HG03432 (cell line): ENCODE data around the gene POLR2J3.
"Not testable (repeated sequence)": the region's sequence is repeated elsewhere in the genome, so short reads cannot be mapped to it uniquely, and the experiment has no call there.

Experiments used
- ATAC-seq: cut with Tn5 transposase; IDR thresholded peaks from one replicate; pipeline ENCODE4 v1.9.1; 2021; ENCODE audit warnings: mild to moderate bottlenecking, moderate library complexity; ENCODE audit not compliant: unreplicated experiment

Gene POLR2J3

GRCh38 chr7:102589857-102590256 is 17.5 kb upstream of the POLR2J3 start:
- peak; percentile 37 for ATAC-seq

DNA sequence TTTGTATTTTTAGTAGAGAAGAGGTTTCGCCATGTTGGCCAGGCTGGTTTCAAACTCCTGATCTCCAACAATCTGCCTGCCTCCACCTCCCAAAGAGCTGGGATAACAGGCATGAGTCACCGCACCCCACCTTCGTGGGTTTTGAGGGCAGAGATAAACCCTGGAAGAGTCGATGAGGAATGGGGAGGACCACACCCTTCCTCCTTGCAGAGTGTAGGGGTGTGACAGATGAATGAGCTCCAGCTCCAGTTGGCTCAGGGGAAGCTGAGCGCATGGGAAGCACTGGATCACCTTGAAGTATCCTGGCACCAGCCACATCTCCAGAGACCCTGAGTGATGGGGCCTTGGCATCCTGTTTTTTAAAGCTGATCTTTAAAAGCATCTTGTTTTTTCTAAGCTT is 11.1 kb upstream of the POLR2J3 start:
- ATAC-seq: not testable (repeated sequence)

DNA sequence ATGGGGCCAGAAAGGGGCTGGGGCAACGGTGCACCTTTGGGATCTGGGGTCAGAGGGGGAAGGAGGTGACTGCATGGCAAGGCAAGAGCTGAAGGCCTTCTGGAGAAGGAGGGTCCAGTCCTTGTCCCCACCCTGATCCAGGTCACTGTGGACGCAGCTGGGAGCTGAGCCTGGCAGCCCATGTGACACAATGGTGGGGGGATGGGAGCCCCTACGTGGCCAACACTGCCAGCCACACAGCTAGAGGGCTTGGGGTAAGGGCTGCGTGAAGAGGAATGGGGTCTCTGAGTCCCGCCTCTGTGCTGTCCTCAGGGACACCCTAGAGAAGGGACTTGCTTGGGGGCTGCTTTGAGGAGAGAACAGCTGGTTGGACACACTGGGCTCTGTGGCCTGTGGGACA is 9.3 kb upstream of the POLR2J3 start:
- not testable (repeated sequence) for ATAC-seq

DNA sequence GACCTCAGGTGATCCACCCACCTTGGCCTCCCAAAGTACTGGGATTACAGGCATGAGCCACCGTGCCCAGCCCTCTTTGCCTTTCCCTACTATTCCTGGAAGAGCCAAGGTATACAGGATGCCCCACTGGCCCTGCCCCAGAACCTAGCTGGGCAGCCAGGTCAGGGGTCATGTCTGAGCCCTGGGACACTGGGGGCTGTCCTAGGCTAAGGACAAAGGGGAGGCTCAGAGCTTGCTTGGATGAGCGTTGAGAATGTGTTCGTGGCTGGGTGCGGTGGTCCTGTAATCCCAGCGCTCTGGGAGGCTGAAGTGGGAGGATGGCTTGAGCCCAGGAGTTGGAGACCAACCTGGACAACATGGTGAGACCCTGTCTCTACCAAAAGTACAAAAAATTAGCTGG is 6.1 kb upstream of the POLR2J3 start:
- ATAC-seq: not testable (repeated sequence)

DNA sequence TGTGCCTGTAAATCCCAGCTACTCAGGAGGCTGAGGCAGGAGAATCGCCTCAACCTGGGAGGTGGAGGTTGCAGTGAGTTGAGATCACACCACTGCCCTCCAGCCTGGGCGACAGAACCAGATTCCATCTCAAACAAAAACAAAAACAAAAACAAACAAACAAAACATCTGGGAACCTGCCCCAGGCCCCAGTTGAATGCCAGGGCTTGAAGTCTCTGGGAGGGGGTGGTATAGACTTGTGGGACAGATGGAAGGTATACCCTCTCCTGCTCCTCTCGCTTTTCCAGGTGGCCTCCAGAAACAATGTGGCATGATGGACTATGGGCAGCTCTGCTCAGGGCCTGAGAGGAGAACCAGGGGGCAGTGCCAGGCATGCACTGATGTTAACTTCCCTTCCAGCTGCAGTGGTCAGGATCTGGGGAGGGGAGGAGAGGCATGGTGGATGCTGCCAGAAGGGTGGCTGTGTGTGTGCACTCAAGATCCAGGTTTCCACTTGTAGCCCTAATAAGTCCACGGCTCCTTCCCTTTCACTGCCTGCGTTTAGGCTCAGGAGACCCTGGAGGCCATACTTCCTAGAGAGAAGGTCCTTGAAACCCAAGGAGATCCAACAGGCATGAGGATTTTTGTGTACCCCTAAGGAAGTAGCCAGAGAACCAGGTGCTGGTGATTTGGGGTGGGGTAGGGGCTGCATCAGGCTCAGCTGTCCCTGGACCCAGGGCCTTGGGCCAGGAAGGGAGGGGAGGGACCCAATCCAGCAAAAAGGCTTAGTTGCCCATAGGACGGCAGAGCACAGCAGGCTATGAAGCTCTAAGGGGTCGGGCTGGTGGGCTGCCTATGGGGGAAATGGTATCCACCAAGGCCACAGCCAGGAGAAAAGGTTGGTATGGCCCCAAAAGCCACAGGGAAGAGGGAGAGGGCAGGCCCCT is 5.2 kb upstream of the POLR2J3 start:
- not testable (repeated sequence) for ATAC-seq

DNA sequence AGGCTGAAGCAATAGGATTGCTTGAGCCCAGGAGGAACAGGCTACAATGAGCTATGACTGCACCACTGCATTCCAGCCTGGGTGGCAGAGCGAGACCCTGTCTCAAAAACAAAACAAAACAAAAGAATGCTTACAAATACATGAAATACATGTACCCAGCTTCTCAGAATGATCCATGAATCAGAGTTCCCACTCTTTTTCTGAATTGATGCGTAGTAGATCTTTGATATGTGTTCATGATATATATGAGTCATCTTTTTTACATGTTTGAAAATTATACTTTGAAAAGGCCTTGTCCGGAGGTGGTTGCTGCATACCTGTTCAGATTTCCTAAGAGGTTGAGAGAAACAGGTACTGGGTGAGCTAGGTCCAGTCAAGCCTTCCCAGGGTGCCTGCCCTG is 4.0 kb upstream of the POLR2J3 start:
- not testable (repeated sequence) for ATAC-seq

DNA sequence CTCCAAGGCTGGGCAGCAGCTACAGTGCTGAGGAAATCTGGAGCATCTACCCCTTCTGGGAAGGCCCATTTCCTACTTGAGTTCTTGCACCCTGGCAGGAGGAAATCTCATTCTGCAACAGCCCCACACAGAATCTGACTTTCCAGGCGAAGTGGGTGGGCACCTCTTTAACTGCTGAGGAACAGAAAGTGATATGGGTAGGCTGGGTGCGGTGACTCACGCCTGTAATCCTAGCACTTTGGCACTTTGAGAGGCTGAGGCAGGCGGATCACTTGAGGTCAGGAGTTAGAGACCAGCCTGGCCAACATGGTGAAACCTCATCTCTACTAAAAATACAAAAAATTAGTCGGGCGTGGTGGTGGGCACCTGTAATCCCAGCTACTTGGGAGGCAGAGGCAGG is 2.2 kb upstream of the POLR2J3 start:
- not testable (repeated sequence) for ATAC-seq

DNA sequence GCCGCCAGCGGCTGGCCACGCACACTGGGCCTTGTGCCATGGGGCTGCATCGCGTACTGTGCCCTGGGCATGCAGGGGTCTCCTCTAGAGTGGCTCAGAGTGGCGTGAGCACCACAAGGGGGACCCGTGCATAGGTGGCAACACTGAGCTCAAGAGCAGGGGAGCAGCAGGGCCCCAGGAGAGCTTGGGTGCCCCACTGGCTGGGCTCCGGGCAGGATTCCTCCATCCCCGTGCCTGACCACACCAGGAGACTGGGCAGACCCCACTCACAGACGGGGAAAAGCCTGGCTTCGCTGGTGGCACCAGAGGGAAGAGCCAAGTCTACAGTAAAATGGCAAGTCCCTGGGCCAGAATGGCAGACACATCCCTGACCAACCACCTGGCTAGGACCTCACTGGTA is 3.8 kb downstream of the POLR2J3 start:
- ATAC-seq: not testable (repeated sequence)

DNA sequence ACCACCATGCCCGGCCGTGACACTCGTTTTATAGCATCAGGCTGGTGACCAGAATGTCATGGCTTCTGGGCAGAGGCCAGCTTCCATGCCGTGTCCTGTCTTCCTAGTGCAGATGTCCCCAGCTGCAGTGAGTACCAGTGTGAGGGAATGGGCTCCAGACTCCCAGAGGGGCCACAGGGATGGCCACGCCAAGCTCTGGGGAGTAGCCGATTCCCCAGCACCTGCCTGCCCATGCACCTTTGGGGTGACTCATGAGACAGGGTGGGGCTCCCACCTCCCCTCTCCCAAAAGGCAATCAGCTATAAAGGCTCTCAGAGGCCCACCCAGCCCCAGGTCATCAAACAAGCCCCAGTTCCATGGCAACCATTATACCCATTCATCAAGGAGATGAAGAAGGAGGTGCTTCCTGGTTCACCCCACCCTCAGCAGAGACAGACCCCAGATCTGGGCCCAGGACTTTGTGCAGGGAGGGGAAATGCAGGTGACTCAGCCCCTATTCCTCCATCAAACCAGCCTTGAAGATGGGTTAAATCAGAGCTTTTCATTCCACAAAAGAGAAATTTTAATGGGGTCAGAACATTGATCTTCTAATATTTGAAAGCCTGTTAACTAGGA is 21.5 kb downstream of the POLR2J3 start, which contains the start of gene SPDYE2:
SPDYE2 (plus strand) TSS at position 419 of the 615 bp plus-strand sequence. CDS start 2,030 bp downstream, outside the sequence.
- not testable (repeated sequence) for ATAC-seq

DNA sequence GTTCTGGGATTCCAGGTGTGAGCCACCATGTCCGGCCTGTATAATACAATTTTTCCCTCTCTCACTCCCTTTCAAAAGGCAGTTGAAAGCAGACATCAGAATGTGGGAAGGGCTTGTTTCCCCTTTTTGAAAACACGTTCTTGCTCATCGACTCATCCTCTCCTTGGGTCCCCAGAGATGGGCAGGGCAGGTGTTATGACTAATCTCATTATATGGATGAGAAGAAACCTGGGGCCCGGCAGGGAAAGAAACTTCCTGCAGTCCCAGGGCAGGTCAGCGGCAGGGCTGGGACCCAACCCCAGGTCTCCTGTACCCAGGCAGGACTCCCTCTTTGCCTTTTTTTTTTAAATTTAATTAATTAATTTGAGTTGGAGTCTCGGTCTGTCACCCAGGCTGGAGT is 26.0 kb downstream of the POLR2J3 start:
- peak; percentile 86 for ATAC-seq

DNA sequence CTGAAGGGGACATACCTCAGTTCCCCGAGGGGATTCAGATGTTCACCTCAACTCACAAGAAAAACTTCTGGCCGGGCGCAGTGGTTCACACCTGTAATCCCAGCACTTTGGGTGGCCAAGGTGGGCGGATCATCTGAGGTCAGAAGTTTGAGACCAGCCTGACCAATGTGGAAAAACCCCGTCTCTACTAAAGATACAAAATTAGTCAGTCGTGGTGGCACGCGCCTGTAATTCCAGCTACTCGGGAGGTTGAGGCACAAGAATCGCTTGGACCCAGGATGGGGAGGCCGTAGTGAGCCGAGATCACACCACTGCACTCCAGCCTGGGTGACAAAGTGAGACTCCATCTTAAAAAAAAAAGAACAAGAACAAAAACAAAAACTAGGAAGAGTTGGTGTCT is 27.1 kb downstream of the POLR2J3 start:
- ATAC-seq: not testable (repeated sequence)

DNA sequence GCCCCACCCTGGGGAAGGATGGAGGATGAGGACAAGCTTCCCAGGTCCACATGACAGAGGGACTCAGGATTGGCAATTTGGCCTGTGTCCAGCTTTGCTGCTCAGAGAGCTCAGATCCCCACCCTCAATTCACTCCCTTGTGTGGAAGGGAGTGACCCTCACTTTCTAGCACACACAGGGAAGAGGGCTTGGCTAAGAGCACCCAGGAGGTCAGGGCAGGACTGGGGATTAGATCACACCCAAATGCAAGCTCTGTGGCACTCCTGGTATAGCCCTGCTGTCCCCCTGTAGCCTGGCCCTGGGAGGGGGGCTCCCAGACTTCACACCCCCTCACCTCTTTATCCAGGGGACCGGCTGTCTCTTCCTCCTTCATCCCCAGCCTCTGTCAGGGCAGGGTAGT is 28.0 kb downstream of the POLR2J3 start:
- ATAC-seq: not testable (repeated sequence)

DNA sequence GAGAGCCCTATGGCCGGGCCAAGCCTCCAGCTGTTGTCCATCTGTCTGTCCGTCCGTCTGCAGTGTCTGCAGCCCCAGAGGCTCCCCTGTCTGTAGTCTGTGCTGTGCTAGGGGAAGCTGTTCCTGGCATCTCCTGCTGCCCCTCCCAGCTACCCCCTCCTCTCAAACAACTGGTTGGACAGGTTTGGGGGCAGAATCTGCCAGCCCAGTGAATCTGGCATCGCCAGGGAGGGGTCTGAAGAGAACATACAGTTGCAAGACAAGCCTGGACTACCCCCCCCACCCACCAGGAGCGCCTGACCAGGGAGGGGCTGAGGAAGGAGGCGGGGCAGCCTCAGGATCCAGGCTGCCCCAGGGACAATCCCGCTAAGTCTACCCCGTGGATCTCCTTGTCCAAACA is 28.8 kb downstream of the POLR2J3 start, which contains the start of gene UPK3BL2:
UPK3BL2 (minus strand) TSS at position 101 of the 400 bp plus-strand sequence; CDS start at position 41, 60 bp downstream.
- not testable (repeated sequence) for ATAC-seq

DNA sequence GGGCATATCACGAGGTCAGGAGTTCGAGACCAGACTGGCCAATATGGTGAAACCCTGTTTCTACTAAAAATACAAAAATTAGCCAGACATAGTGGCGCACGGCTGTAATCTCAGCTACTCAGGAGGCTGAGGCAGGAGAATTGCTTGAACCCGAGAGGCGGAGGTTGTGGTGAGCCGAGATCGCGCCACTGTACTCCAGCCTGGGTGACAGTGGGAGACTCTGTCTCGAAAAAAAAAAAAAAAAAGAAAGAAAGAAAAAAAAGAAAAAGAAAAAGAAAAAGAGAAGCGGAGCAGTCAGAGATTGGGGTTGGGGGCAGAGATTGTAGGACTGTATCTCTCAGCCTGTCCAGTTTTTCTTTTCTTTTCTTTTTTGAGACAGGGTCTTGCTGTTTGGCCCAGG is 29.6 kb downstream of the POLR2J3 start:
- not testable (repeated sequence) for ATAC-seq

DNA sequence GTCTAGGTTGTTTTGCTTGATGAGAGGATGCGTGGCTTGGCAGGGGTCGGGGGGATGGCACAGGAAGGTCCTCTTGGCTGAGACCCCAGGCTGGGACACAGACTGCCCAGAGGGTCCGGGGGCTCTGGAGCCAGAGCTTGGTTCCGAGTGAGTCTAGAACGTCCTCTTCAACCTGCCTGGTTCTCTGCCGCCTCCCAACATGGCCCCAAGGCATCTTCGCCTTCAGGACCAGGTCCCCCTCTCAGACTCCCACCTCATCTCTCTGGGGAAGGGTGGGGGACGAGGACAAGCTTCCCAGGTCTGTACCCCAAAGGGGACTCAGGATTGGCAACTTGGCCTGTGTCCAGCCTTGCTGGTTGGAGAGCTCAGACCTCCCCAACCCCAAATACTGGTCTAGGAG is 30.3 kb downstream of the POLR2J3 start:
- not testable (repeated sequence) for ATAC-seq

GRCh38 chr7:102540604-102541003 is 31.8 kb downstream of the POLR2J3 start:
- not testable (repeated sequence) for ATAC-seq

DNA sequence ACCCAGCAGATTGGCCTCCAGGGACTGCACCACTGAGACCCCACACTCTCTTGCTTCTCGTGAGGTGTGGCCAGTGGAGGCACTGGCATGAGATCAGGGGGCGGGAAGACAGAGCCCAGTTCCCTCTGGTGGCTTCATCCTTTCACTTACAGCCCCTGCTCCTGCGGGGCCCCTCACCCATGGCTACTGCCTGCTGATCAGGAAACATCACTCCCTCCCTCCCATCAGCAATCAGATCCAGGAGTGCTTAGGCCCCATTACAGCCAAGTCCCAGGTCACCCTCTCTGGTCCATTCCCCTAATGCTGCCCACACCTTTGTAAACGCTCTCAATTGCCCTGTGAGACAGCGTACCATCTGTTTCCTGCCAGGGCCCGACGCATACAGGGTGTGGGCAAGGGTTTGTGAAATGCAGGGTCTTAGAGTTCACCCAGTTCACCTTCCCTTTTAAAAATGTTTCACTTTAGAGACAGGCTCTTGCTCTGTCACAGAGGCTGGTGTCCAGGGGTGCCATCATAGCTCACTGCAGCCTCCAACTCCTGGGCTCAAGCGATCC is 37.2 kb downstream of the POLR2J3 start:
- ATAC-seq: not testable (repeated sequence)

- ATAC-seq: not testable (repeated sequence)
Measured at GRCh38 chr7:102532127-102532526, 40.3 kb downstream of the POLR2J3 start.

DNA sequence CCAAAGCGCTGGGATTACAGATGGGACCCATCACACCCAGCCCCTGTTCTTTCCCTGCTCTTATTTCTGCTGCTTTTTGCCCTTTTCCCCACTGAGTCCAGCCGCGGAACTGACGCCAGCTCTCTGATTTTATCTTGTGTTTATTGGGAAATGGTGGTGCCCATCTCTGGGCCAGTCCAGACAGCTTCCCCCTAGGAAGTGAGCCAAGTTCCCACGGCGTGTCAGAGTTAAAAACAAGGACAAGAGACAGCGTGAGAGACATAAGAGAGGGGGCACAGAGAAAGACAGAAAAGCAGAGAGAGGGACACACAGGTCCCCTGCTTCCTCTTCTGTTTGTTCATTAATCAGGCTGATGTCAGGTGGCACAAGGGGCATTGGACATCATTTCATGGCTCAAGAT is 40.8 kb downstream of the POLR2J3 start:
- ATAC-seq: not testable (repeated sequence)

DNA sequence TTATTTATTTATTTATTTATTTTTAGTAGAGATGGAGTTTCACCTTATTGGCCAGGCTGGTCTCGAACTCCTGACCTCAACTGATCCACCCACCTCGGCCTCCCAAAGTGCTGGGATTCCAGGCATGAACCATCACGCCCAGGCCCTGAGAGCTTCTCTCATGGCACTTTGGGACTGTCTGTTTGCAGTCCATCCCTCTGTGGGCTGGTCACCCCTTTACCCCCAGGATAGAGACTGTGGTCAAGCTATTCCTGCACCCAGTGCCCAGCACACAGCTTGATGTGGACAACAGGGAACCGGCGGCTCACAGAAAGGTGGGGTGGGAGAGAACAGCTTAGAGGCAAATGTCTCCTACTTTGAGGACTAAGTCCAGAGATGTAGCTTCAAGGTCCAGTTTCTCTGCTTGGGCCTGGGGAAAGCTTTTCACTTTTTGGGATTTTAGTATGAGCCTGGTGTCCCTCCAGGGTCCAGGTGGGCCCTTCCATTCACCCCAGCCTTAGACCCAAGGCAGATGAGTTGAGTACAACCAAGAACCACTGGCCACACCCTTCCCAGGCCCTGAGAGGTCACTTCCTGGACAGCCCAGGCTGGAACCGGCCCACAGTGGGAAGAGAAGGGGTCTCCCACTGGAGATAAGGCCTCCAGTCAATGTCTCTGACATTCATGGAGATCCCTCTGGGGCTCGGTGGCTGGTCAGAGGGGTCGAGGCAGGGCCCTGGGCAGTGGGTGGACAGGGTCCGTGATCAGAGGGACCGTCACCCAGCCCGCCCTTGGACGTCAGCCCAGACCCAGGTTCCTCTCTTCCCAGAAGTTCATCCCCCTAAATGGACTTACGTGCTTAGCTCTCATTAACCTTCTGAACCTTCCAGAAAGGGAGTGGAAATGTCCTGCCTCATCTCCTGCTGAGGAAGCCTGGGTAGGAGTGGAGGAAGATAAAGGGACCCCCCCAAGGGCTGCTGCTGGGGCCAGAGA is 44.3 kb downstream of the POLR2J3 start:
- ATAC-seq: not testable (repeated sequence)
